Measurements from ENCODE around the gene AUTS2. TPM values are rescaled to one million over a fixed set of nuclear protein-coding genes. Genes with fewer than 3 reads are reported as not detected.

The AUTS2 gene
- total RNA-seq, 1 experiment from 2014 or later: 2.2 TPM

DNA sequence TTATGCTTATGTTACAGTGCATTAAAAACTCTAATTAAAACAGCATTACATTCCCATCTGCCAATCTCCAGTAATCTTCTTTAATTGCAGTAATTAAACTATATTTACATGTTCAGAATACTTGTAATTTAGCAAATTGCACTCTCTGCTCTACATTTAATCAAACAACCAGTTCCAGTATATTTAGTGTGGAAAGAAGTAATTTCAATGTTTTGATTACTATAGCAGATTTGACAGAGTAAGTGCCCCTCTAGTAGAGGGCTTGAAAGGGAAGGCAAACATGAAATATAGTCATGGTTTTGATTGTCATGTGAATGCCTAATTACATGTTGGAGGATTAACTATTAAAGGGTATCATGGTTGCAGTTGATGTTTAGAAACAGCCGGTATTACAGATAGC, 739.7 kb downstream of the AUTS2 start:
- Histone ChIP-seq H3K36me3 (no peaks in the 10 kb centered on the region), H3K9me3 (no peaks in the 10 kb centered on the region), H3K4me3 (no peak overlapping the region), H3K27me3 (no peaks in the 10 kb centered on the region)
- no peak for DNase-seq

DNA sequence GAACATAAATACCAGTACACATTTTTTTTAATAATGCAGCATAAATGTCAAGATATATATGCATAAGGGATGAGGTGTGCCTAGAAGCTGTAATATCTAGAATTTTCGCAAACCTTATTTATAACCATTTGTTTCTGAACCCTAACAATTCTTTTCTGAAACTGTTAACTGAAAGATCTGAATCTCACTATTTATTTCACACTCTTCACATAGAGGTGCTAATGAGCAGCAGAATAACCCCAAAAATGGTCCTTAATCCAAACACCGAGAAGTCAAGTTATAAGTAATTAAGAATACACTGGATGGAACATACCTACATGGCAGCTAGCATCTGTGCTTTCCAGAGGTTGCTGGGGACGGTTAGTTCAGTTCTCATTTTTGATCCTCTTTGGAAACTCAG, 742.0 kb downstream of the AUTS2 start:
- Histone ChIP-seq H3K9me3 (no peaks in the 10 kb centered on the region), H3K4me3 (no peak overlapping the region), H3K36me3 (no peaks in the 10 kb centered on the region), H3K27me3 (no peaks in the 10 kb centered on the region)
- DNase-seq: no peak

DNA sequence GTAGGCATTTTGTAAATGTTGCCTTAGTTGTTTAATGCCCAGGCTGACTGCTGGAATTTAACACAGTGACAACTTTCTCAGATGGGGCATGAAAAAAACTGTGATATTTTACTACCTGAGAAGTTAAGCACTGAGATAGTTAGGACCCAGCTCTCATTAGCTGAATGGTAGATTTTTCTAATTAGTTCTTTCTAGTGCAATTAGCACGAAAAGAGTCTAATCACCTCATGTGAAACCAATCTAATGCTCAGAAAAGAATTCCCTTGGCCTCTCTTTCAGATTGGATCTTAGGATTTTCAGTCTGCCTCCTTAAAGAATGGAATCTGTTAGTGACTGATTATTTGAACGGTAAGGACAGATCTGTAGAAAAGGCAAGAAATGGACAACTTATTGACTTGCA, 743.2 kb downstream of the AUTS2 start:
- H3K9me3 ChIP-seq: no peaks in the 10 kb centered on the region
- no peaks in the 10 kb centered on the region for H3K27me3 ChIP-seq
- no peak for DNase-seq
- H3K4me3 ChIP-seq: no peak overlapping the region
- no peaks in the 10 kb centered on the region for H3K36me3 ChIP-seq

DNA sequence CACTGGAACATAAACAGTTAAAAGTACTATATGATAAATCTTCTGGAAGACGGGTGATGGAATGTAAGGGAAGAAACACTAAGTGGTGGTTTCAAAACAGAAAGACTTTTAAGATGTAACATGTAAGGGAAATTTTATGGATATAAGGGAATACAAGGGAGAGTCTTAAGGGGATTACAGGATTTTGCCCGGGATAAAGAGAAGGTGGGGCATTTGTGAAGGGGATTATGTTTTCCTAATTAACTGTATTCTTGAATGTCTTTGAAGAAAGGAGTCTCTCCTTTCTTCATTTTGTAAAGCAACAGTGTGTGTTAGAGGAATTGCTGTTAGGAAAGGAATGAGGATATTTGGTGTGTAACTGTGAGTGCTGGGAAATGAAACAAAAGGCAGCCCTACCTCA, 745.2 kb downstream of the AUTS2 start:
- Histone ChIP-seq H3K4me3 (no peak overlapping the region), H3K27me3 (no peaks in the 10 kb centered on the region), H3K9me3 (no peaks in the 10 kb centered on the region), H3K36me3 (no peaks in the 10 kb centered on the region)
- DNase-seq: no peak

DNA sequence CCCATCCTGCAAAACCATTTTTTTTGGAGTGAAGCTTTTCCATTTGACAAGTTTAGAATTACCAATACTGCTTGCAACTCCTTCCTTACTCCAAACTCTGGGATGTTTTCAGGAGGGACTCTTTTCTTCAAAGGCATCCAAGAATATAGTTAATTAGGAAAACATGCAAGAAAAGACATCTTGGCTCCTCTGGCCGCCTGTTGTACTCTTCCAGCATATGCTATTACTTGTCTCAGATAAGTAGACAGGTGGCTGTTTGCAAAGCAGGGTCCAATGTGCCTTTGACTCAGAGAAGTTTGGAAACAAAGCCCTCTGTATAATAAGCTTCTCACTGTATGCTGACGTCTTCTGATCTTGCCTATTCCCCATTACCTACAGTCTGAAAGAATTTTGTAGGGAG, 746.5 kb downstream of the AUTS2 start:
- no peak for DNase-seq
- H3K9me3 ChIP-seq: no peaks in the 10 kb centered on the region
- no peaks in the 10 kb centered on the region for H3K27me3 ChIP-seq
- no peak overlapping the region for H3K4me3 ChIP-seq
- H3K36me3 ChIP-seq: no peaks in the 10 kb centered on the region

DNA sequence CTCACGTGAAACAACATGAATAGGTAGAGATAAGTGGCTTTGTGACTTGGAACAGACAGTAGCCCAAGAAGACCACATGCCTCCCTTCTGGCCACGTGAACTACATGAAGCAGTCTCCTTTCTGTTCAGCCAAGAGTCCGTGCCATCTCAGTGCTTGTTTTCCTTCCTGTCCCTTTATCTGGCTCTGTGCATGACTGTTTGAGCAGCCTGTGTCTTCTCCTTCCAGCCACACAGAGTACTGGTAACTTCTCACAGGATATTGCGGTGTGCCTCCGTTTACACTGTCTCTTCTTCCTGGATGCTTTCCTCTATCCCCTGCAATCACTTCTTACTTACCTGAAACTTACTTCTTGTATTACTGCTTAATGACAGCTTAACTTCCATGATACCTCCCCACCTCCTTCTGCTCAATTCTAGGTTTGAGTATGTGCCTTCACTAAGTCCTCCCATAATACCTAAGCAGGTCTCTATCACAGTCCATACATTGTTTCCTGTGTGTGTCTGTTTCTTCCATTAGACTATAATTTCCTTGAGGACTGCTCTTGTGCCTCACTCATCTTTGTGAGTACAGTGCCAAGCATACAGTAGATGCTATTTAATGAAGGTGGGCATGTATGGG, 748.7 kb downstream of the AUTS2 start:
- no peaks in the 10 kb centered on the region for H3K9me3 ChIP-seq
- H3K36me3 ChIP-seq: no peaks in the 10 kb centered on the region
- no peak for DNase-seq
- no peaks in the 10 kb centered on the region for H3K27me3 ChIP-seq
- no peak overlapping the region for H3K4me3 ChIP-seq

DNA sequence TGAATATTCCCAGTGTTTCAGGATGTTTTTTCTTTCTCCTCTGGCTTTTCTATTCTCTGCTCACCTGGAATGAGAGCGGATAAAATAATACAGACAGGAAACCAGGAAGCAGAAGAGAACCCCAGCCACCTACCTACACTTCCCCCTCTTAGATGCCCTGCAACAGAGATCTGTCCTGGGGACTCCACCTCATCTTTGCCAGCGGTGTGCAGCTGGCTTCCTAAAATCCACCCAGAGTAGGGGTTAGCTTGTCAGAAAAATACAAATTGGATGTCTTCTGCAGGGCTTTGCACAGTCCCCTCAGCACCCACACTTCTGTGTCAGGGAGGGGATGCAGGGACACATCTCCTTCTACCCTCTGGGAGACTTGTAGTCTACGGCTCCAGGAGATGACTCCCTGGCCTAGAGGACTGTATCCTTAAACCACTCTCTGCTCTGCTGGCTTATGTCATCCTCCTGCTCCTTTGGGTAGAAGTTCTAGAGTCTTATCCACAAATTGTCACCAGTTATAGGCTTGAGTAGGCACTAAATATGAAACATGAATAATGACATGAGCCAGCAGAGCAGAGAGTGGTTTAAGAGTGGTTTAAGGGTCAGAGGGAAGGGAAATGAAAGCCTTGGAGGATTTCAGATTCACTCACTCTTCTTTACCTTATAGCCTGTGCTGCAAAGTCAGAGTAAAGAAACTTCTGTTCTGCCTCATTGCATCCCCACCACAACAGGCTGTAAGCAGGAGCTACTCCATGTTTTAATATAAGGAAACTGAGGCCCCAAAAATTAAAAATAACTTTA, 749.4 kb downstream of the AUTS2 start:
- DNase-seq: no peak
- no peaks in the 10 kb centered on the region for H3K27me3 ChIP-seq
- H3K9me3 ChIP-seq: no peaks in the 10 kb centered on the region

DNA sequence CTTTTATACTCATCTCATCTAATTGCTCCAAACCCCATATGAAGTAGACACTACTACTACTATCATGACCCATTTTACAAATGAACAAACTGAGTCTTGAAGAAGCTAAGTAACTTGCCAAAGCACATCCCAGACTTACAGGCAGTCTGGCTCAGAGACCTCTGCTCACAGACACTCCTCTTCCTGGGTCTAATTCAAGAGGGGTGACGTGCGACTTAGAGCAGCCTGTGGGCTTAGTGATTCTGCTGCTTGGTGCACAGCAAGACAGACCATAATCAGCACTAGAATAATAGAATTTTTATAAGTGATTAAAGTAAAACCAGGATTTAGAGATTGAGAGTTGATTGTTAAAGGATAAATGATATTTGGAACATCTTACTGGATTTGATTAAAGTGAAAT, 750.8 kb downstream of the AUTS2 start:
- no peaks in the 10 kb centered on the region for H3K9me3 ChIP-seq
- no peak overlapping the region for H3K4me3 ChIP-seq
- no peaks in the 10 kb centered on the region for H3K27me3 ChIP-seq
- no peak for DNase-seq
- no peaks in the 10 kb centered on the region for H3K36me3 ChIP-seq

More for the DNA sequence above, 749.4 kb downstream of the AUTS2 start:
- Histone ChIP-seq H3K4me3 (no peak overlapping the region), H3K36me3 (no peaks in the 10 kb centered on the region)

DNA sequence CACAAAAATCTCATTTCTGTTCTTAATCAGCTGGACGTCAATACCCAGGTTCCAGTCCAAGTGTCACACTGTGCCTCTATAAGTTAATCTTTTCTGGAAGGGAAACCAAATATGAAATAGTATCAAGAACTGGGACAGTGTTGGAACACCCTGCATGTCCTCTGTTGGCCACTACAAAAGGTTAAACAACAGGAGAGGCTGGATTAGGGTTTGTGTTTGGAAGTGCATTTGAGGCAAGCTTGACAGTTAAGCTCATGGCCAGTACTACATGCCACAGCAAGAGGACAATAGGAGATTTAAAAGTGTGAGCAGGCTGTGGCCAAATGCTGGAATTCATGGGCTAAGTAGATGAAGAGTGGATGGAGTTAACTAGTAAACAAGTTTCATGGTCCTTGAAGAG, 751.5 kb downstream of the AUTS2 start:
- H3K4me3 ChIP-seq: no peak overlapping the region
- no peaks in the 10 kb centered on the region for H3K36me3 ChIP-seq
- DNase-seq: no peak
- no peaks in the 10 kb centered on the region for H3K9me3 ChIP-seq
- H3K27me3 ChIP-seq: no peaks in the 10 kb centered on the region

DNA sequence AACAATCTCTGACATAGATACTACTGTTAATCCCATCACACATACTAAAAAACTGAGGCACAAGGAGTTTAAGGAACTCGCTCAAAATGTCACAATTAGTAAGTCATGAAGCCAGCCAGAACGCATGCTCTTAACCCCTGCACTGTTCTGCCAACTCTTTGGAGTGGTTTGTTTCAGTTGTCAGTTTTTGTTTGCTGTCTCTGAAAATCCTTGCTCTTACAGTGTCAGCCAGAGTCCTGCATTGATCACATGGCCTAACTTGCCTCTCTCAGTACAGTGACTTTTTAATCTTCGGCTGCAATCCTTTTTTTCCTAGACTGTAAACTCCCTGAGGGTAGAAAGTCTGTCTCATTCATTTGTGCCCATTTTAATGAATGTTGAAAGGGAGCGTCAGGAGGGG, 753.8 kb downstream of the AUTS2 start:
- Histone ChIP-seq H3K27me3 (no peaks in the 10 kb centered on the region), H3K9me3 (no peaks in the 10 kb centered on the region), H3K4me3 (no peak overlapping the region), H3K36me3 (no peaks in the 10 kb centered on the region)
- no peak for DNase-seq

DNA sequence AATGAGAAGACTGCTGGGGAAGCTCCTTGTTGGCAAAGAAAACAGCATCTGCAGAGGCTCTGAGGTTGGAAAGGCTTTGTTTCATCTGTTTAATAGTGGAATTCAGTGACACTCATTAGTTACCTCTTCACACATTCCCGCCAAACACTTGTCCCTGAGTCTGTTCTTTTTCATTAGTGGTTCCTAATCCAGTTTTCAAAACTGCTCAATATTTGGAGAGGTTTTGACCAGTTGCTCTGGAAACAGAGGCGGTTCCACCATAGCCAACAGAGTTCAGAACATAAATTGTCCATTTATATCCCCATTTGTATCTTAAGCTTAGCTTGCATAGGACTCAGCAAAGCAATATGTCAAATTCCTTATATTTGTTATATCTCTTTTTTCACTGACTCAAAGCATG, 754.6 kb downstream of the AUTS2 start:
- Histone ChIP-seq H3K27me3 (no peaks in the 10 kb centered on the region), H3K36me3 (no peaks in the 10 kb centered on the region), H3K4me3 (no peak overlapping the region), H3K9me3 (no peaks in the 10 kb centered on the region)
- no peak for DNase-seq

DNA sequence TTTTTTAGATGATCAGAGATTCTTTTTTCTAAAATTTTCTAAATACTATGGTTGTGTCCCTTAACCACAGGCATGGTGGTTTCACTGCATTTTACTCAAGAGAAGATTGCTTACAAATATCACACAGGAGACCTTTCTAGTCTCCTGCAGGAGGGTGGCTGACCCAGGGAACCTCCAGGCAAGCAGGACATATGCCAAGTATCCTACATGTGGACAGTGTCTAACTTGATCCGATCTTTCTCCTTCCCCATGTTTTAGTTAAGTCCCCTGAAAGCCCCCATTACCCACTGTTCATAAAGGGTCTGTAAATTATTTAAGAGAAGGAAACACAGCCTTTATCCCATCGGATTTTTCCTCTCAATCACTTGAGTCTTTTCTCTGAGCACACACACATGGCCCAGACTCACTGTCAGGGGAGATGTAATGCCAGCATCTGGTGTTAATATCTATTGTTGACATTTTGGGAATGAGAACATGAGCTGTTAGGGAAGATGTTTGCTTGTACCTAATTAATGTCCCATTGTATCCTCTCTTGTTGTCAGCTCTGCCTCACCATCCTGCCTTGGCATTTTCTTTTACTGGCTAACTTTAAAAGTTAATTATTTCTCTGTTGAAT, 755.2 kb downstream of the AUTS2 start:
- Histone ChIP-seq H3K9me3 (no peaks in the 10 kb centered on the region), H3K36me3 (no peaks in the 10 kb centered on the region), H3K27me3 (no peaks in the 10 kb centered on the region), H3K4me3 (no peak overlapping the region)
- DNase-seq: no peak

DNA sequence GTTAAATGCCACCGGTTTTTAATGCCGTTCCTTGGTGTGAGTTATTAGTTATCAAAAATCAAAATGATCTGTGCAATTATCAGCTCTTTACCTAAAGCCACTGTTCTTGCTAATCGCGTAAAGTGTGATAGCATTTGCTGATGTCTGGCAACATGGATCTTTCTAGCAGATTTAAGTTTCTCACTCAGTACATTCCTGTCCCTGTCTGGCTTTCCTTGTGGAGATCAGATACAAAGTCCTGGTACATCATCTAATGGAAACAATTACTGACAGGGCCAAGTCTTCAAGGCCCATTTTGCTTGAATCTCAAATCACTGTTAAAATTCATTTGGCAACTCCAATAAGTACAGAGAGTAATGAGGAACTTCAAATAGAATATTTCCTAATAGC, 755.7 kb downstream of the AUTS2 start:
- no peak for DNase-seq
- H3K4me3 ChIP-seq: no peak overlapping the region
- H3K9me3 ChIP-seq: no peaks in the 10 kb centered on the region
- H3K36me3 ChIP-seq: no peaks in the 10 kb centered on the region
- no peaks in the 10 kb centered on the region for H3K27me3 ChIP-seq

DNA sequence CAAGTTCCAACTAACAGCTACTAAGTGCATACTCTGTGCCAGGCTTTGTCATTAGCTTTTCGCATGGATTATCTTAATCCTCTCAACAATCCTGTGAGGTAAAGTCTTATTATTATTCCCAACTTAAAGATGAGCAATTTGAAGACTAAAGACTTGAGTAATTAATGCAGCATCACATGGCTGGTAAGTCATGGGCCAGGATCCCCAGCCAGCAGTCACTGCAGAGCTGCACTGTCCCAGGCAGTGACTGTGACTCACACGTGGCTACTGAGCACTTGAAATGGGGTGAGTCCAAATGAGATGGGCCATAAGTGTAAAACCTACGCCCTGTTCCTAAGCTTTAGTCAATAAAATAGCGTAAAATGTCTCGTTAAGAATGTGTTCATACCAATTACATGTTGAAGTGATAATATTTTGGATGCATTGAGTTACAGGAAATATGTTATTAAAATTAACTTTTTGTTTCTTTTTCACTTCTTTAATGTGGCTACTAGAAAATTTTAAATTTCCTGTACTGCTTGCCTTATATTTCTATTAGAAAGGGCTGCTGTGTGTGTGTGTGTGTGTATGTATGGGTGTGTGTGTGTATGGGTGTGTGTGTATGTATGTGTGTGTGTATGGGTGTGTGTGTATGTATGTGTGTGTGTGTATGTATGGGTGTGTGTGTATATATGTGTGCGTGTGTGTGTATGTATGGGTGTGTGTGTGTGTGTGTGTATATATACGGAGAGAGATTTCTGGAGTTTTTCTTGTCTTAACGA, 756.3 kb downstream of the AUTS2 start:
- DNase-seq: no peak
- no peaks in the 10 kb centered on the region for H3K36me3 ChIP-seq
- H3K9me3 ChIP-seq: no peaks in the 10 kb centered on the region
- no peaks in the 10 kb centered on the region for H3K27me3 ChIP-seq
- H3K4me3 ChIP-seq: no peak overlapping the region

DNA sequence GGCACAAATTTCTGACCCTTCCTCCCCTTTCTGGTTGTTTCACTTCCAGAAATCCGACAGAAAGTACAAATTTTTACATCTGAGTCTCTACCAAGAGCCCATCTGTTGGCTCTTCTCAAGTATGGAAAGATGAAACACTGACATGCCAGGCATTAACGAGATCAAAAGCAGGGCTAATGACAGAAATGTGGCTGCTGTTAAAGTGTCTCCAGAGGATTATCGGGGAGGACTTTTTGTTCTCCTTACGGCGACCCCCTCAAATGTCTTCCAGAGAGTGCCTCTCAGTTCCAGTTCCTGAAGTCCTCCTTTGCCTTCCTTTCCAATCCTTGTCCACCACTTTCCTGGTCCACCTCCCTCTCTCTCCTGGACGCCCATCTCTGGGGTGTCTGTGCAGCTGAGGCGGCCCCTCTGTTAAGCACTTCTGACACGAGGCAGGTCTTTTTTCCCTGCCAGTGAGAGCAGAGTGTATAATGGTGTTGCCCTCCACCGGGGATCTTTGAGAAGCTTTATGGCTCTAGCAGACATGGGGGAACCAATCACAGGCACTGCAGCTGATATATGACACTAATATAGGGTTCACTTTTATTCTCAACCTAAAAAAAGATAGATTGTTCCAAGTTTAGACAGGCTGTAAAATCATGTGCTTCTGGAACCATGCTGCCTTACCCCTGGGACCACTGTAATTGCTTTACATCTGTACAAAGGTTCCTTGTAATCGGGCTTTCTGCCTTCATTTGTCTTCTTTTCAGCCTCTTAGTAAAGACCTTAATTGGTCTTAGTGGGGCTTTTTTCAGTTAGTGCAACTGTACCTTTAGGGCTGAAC, 757.1 kb downstream of the AUTS2 start:
- H3K36me3 ChIP-seq: no peaks in the 10 kb centered on the region
- H3K9me3 ChIP-seq: no peaks in the 10 kb centered on the region
- DNase-seq: no peak
- H3K4me3 ChIP-seq: no peak overlapping the region
- H3K27me3 ChIP-seq: no peaks in the 10 kb centered on the region

DNA sequence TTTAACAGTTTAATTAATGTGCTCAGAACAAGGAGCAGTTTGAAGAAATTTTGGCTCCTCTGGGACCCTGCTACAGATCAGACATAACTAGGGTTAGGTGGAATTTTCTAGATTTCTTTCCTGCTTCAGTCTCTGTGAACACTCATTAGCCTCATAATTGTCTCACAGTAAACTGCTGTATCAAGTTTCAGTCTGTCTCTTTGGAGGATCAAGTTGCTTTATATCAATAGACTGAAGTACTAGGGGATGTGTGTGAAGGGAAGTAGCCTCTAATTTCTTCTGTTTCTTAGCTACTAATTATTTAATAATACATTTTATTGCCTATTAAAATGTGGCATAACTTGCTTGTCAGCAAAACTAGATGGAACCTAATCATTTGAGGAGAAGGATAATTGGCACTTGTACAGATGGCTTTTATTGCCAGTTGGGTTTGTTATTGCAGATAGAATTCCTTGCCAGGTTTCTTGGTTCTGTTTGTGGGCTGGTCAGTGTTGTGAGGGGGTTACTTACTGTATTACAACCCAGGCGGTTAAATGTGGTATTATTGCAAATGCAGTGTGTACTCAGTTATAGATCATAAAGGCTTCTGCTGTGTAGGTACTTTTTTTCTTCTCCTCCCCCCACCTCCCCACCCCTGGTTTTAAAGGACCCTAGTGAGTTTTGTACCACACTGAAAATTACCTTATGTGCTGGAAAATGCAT, 758.0 kb downstream of the AUTS2 start:
- H3K27me3 ChIP-seq: no peaks in the 10 kb centered on the region
- DNase-seq: no peak
- H3K36me3 ChIP-seq: no peaks in the 10 kb centered on the region
- H3K9me3 ChIP-seq: no peaks in the 10 kb centered on the region
- H3K4me3 ChIP-seq: no peak overlapping the region

All from MG63 (cell line).